NCI-H2196 treated with DMSO at 0.1 percent for 48 hours (cell line): ENCODE data around the gene BAG5.
A peak's percentile ranks its signal among the peaks of the same experiment; 100 is the strongest.

Experiments
- DNase-seq: peaks from one replicate; lab custom pipeline; 2025; ENCODE audit not compliant: unreplicated experiment; lab: John Stamatoyannopoulos, UW

BAG5 gene

GRCh38 chr14:103535891-103536565 lies 26.4 kb downstream of the BAG5 start:
- no peak for DNase-seq

DNA sequence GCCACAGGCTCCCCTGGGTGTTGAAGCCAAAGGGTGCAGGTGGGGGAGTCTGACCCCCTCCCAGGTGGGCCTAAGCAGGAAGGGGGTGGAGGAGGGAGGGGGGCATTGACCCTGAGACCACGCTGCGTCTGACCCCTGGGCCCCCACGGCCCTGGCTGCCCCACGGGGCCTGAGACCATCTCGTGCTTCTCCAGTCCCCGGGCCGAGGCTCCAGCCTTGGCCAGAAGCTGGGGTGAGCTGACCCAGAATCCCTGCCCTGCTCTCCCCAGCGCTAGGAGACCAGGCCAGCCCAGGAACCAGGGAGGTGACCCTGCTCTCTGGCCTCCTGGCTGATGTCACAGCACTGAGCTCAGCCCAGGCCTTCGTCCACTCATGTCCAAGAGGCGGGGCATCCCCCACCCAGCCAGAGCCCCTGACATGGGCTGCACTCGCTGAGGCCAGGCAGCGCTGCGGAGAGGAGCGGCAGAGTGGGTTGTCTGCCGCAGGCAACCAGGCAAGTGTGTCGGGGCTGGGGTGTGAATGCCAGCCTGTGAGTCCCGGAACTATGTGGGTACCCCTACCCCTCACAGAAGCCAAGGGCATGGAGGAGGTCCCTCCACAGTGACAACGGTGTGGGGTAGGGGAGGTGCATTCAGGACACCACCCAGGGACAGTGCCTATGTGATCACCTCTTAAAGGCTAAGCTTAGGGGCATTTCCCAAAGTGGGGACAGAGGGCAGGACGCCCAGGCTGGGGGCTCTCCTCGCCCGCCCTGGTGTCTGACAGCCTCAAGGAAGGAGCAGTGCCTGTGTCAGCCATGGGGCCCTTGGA lies 27.2 kb downstream of the BAG5 start:
- DNase-seq, result no peak

- no peak for DNase-seq
Observed at GRCh38 chr14:103534576-103535061, 27.8 kb downstream of the BAG5 start.

- DNase-seq, result no peak
Observed at GRCh38 chr14:103533999-103534575, 28.4 kb downstream of the BAG5 start.

GRCh38 chr14:103533137-103533998 lies 29.1 kb downstream of the BAG5 start:
- DNase-seq, result no peak

DNA sequence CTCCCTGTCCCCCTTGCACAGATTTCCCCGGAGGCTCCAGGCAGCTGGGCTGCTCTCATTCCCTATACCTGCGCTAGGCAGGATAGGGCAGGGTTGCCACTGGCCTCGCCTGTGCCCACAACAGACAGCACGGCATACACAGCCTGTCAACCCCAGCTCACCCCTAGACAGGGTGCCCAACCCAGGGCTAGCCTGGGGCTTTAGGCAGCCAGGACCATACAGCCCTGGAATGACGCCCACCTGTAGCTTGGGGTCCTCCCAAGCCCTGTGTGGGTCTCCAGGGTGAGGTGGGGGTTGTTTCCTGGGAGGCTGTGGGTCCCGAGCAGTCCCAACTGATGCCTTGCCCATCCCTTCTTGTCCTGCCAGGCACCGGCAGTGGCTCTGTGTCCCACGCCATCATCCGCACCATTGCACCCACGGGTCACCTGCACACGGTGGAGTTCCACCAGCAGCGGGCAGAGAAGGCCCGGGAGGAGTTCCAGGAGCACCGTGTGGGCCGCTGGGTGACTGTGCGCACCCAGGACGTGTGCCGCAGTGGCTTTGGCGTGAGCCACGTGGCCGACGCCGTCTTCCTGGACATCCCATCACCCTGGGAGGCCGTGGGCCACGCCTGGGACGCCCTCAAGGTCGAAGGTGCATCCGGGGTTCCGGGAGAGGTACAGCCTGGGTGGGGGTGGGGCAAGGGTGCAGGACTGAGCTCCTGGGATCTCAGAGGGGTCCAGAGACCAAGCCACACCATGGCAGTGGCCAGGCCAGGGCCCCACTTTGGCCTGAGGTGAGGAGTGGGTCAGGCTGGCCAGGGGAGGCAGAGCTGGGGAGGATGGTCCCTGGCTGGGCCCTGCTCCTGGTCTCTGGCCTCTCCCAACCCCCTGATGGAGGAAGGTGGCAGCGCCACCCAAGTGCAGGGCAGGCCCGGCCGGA lies 30.0 kb downstream of the BAG5 start:
- no peak for DNase-seq

DNA sequence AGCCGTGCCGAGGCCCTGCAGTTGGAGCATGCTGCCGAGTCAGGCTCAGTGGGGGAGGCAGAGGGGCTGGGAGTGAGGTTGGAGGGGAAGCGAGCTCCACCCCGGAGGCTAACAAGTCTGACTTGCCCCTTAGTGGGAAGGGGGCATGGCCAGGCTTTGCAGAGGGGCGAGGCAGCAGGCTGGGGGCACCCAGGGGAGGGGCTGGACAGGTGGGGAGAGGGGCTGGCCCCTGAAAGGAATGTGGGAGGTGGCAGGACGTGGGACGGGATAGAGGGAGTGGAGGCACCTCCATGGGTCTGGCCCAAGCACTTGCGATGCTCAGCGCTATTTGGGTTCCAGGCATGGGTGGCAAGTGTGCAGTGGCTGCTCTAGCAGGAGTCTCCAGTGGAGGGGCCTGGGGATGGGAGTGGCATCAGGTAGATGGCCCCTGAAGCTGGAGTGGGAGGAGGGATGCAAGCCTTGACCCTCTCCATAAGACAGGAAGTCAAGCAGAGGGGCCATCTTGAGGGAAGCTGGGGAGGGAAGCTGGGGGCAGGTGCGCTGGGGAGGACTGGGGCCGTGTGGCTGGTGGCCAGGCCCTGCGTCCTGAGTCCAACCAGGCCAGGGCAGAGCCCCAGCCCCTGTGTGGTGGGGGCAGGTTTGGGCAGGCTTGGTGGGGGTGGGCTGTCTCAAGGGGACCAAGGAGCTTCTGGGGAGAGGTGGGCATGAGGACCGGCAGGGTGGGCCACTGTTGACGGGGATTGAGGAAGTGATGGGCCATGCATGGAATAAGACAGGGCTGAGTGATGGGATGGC lies 30.8 kb downstream of the BAG5 start:
- DNase-seq, result no peak

DNA sequence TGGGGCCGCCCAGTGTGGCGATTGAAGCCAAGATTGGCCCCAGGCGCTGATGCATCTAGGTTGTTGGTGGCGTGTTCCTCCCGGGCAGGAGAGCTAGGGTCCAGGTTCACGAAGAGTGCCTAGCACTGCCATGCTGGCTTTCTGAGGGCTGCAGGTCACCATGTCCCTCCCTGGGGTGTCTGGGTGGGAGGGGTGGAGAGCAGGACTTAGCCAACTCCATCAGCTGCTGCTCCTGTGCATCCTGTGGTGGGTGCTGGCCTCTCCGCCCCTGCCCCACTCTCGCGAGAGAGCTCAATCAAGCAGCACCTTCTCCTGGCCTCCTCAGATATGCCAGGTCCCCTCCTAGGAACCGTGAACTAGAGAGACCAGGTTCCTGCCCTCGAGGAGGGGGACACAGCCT lies 31.6 kb downstream of the BAG5 start:
- no peak for DNase-seq

GRCh38 chr14:103530390-103530789 lies 32.1 kb downstream of the BAG5 start:
- DNase-seq, result no peak

DNA sequence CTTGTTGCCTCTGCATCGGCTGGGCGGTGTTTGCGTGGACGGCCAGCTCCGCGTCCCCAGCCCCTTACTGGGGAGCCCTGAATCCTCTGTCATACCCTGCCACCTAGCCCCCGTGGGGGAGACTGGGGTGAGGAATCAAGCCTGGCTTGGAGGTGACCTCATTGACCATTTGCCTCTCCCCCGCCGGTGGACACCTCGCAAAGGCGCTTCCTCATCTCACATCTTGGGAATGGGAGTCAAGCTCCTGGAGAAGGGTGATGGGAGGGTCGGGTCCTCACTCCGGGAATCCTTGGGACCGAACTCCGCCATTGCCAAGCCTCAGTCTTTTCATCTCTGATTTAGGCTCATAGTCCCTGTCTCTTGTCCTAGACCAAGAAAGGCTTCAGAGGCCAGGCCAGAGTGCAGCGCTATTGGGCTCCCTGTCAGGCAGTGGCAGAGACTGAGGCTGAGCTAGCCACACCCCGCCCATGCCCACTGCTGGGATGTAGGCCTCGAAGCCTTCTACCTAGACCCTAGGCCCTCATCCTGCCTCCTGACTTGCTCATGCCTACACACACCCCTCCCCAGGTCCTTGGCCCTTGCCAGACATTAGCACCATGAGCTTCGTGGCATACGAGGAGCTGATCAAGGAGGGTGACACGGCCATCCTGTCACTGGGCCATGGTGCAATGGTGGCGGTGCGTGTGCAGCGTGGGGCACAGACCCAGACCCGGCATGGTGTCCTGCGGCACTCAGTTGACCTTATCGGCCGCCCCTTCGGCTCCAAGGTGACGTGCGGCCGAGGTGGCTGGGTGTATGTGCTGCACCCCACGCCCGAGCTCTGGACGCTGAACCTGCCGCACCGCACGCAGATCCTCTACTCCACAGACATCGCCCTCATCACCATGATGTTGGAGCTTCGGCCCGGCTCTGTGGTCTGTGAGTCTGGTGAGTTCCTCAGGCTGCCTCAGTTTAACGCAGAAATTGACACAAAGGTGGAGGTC lies 32.8 kb downstream of the BAG5 start:
- no peak for DNase-seq

- peak; percentile 55 for DNase-seq
Observed at GRCh38 chr14:103528587-103529382, 33.7 kb downstream of the BAG5 start, which contains the start of gene TRMT61A. Gene TRMT61A (plus strand): TSS chr14:103529196. CDS start chr14:103529979, 783 bp downstream.

- no peak for DNase-seq
Observed at GRCh38 chr14:103528146-103528586, 34.3 kb downstream of the BAG5 start.

DNA sequence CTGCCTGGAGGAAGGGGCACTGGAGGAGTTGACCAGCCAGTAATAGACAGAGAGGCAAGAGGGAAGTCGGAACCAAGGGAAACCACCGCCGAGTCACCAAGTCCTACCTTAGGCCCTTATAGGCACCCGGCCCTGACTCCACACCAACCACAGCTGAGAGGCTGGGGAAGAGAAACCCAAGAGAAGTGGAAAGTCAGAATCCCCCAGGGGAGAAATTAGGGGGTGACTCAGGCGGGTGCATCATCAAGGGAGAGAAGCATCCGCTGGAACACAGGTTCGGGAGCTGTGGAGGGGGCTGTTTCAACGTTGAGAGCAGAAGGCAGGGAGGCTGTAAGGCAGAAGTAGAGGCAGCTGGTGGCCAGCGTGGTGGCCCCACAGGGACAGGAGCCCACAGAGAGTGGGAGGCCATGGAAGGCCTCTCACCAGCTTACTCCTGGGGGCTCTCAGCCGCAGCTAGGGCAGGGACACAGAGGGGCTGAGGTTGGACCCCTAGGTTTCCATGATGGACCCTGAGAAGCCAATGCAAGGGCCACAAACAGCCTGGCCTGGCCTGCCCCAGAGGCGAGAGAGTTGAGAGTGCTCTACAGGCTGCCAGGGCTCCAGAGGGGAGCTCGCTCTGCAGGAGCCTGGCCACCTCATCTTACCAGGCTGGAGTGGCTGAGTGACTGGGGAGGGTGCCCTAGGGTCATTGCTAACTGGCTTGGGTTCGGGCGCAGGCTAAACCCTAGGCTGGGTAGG lies 34.9 kb downstream of the BAG5 start:
- DNase-seq, result no peak

GRCh38 chr14:103526914-103527248 lies 35.6 kb downstream of the BAG5 start:
- no peak for DNase-seq

- DNase-seq, result no peak
Observed at GRCh38 chr14:103526247-103526913, 36.1 kb downstream of the BAG5 start.
